Liver (tissue), 9 donors: Measurements from ENCODE around the gene FLNB. TPM values are rescaled to one million over a fixed set of nuclear protein-coding genes. Genes with fewer than 3 reads are reported as not detected.

Source experiments
- DNase-seq: peaks from one replicate; pipeline ENCODE4 v3.0.0-alpha.2; 2017; ENCODE audit warnings: low spot score
- H3K27ac ChIP-seq, 2 donors: one replicate each; pipeline ENCODE4 v1.7.0; 2013; ENCODE audit warnings: inconsistent platforms in 2 of 2, low read length in 2 of 2, control low read depth in 1 of 2, low read depth in 1 of 2, mild to moderate bottlenecking in 1 of 2
- H3K27me3 ChIP-seq, 4 donors: one replicate each; pipeline versions ENCODE4 v1.6.1 to v1.7.0; 2013; ENCODE audit warnings: low read length in 3 of 4, inconsistent platforms in 1 of 4, mild to moderate bottlenecking in 1 of 4, moderate library complexity in 1 of 4; ENCODE audit not compliant: control insufficient read depth in 4 of 4, insufficient read depth in 4 of 4
- H3K36me3 ChIP-seq, 4 donors: one replicate each; pipeline versions ENCODE4 v1.6.1 to v1.7.0; 2013; ENCODE audit warnings: low read length in 3 of 4, mild to moderate bottlenecking in 3 of 4, low read depth in 1 of 4, moderate library complexity in 1 of 4; ENCODE audit not compliant: control insufficient read depth in 4 of 4, insufficient read depth in 3 of 4
- H3K4me1 ChIP-seq, 4 donors: one replicate each; pipeline versions ENCODE4 v1.6.1 to v1.7.0; 2013; ENCODE audit warnings: low read length in 3 of 4, mild to moderate bottlenecking in 3 of 4, moderate library complexity in 1 of 4; ENCODE audit not compliant: control insufficient read depth in 4 of 4, insufficient read depth in 4 of 4
- H3K4me3 ChIP-seq, 3 donors: one replicate each; pipeline versions ENCODE4 v1.6.1 to v1.7.0; 2013; ENCODE audit warnings: low read length in 3 of 3, control low read depth in 1 of 3, low read depth in 1 of 3, mild to moderate bottlenecking in 1 of 3
- H3K9ac ChIP-seq, 2 donors: one replicate each; pipeline ENCODE4 v1.7.0; 2013; ENCODE audit warnings: low read length in 2 of 2, mild to moderate bottlenecking in 2 of 2, moderate library complexity in 2 of 2, control low read depth in 1 of 2, low read depth in 1 of 2
- H3K9me3 ChIP-seq, 4 donors: one replicate each; pipeline versions ENCODE4 v1.6.1 to v1.7.0; 2013; ENCODE audit warnings: low read length in 3 of 4; ENCODE audit not compliant: control insufficient read depth in 4 of 4
- CTCF ChIP-seq: fragments of 150-350 bp; IDR thresholded peaks from 2 replicates; pipeline ENCODE4 v1.5.1; 2017; ENCODE audit warnings: improper control_type of control experiment, low read depth, low read length; ENCODE audit not compliant: missing input control
- EGR1 ChIP-seq, 2 donors: IDR thresholded peaks; 2 replicates each; pipeline ENCODE4 v1.6.1; 2016 to 2018; ENCODE audit warnings: antibody characterized with exemption in 2 of 2, low read depth in 2 of 2
- FOXA2 ChIP-seq: IDR thresholded peaks from 2 replicates; pipeline ENCODE4 v1.6.1; 2016; ENCODE audit warnings: antibody characterized with exemption
- GABPA ChIP-seq, 2 donors: IDR thresholded peaks in 1 of 2; conservative IDR thresholded peaks in 1 of 2; 2 replicates each; pipeline ENCODE4 v1.6.1; 2016; ENCODE audit warnings: antibody characterized with exemption in 2 of 2, mild to moderate bottlenecking in 1 of 2, moderate library complexity in 1 of 2
- HNF4G ChIP-seq: IDR thresholded peaks from 2 replicates; pipeline ENCODE4 v1.6.1; 2016; ENCODE audit warnings: antibody characterized with exemption
- JUND ChIP-seq, 2 donors: IDR thresholded peaks; 2 replicates each; pipeline ENCODE4 v1.6.1; 2016; ENCODE audit warnings: antibody characterized with exemption in 2 of 2
- MAX ChIP-seq: IDR thresholded peaks from 2 replicates; pipeline ENCODE4 v1.6.1; 2016; ENCODE audit warnings: antibody characterized with exemption
- RAD21 ChIP-seq, 2 donors: IDR thresholded peaks; 2 replicates each; pipeline ENCODE4 v1.6.1; 2016; ENCODE audit warnings: antibody characterized with exemption in 2 of 2, mild to moderate bottlenecking in 2 of 2
- RXRA ChIP-seq, 2 donors: IDR thresholded peaks; 2 replicates each; pipeline ENCODE4 v1.6.1; 2017 to 2018; ENCODE audit warnings: antibody characterized with exemption in 2 of 2, mild to moderate bottlenecking in 1 of 2
- SP1 ChIP-seq: IDR thresholded peaks from 2 replicates; pipeline ENCODE4 v1.6.1; 2018; ENCODE audit warnings: antibody characterized with exemption, mild to moderate bottlenecking
- TAF1 ChIP-seq: conservative IDR thresholded peaks from 2 replicates; pipeline ENCODE4 v1.6.1; 2016; ENCODE audit warnings: antibody characterized with exemption, mild to moderate bottlenecking
- YY1 ChIP-seq: IDR thresholded peaks from 2 replicates; pipeline ENCODE4 v1.6.1; 2016; ENCODE audit warnings: antibody characterized with exemption, mild to moderate bottlenecking
- WGBS: extraction: QIAGEN DNeasy Blood & Tissue Kit; methylation state at CpG from one replicate; pipeline ENCODE4 v1.1.7; 2013; 5-methylcytosine and 5-hydroxymethylcytosine counted together
- polyA plus RNA-seq, 2 donors: library from polyadenylated mRNA; stranded (reverse) in 1 of 2; unstranded in 1 of 2; fragments of 200-250 nt in 1 of 2; fragments of >200 nt in 1 of 2; fragmentation: Nextera tagmentation in 1 of 2; extraction: Ambion mirVana in 1 of 2; gene quantifications; one replicate each; pipeline versions ENCODE4 v1.2.1 to v1.2.3, GENCODE V29; 2013 to 2015
- total RNA-seq, 2 donors: library from RNA; depleted of rRNA; stranded (reverse); fragments of >200 nt; gene quantifications; one replicate each; pipeline ENCODE4 v1.2.3, GENCODE V29; 2014
- donor health status: healthy.
- donor health status: healthy.
- donor health status: healthy.
- donor health status: healthy.
- donor health status: healthy.

FLNB gene
- total and polyA plus RNA-seq, 4 donors: 22.9 to 124 (median 44.3) TPM

GRCh38 chr3:58064923-58065638 lies 56.9 kb downstream of the FLNB start:
- peaks cover 6 to 56% (median 42%) of the 10 kb centered on the region in 4 donors for H3K4me1 ChIP-seq
- no peaks in the 10 kb centered on the region for H3K9me3 ChIP-seq
- H3K4me3 ChIP-seq: no peak overlapping the region
- DNase-seq: no peak
- peak overlapping the region in 1 of 2 donors; percentile 36 for H3K27ac ChIP-seq
- H3K27me3 ChIP-seq: no peaks in the 10 kb centered on the region
- WGBS: 96% methylated on average over 10 of the region's 10 CpGs
- TF ChIP-seq YY1: no peak
- no peak for TF ChIP-seq EGR1 (IDR thresholded peaks at IDR 0.05; ENCODE audit: low read depth in 2 of 2)
- TF ChIP-seq RXRA (IDR thresholded peaks at IDR 0.05): no peak
- no peak for TF ChIP-seq JUND (IDR thresholded peaks at IDR 0.05)
- TF ChIP-seq RAD21 (IDR thresholded peaks at IDR 0.05): no peak
- no peak for TF ChIP-seq CTCF
- TF ChIP-seq MAX: no peak
- TF ChIP-seq GABPA (IDR thresholded peaks at IDR 0.05 in 1 of 2, conservative IDR thresholded peaks at IDR 0.05 in 1 of 2): no peak
- H3K36me3 ChIP-seq: no peaks in the 10 kb centered on the region
- H3K9ac ChIP-seq: no peak overlapping the region

- DNase-seq: no peak
- Histone ChIP-seq H3K9ac (no peak overlapping the region), H3K27ac (peak overlapping the region; percentile 20 to 36), H3K36me3 (no peaks in the 10 kb centered on the region), H3K9me3 (no peaks in the 10 kb centered on the region), H3K4me1 (peaks cover 4 to 50% (median 38%) of the 10 kb centered on the region in 4 donors), H3K27me3 (no peaks in the 10 kb centered on the region), H3K4me3 (no peak overlapping the region)
- 61% methylated on average over 6 of the region's 6 CpGs for WGBS
- no peak for TF ChIP-seq GABPA (IDR thresholded peaks at IDR 0.05 in 1 of 2, conservative IDR thresholded peaks at IDR 0.05 in 1 of 2)
- no peak for TF ChIP-seq JUND (IDR thresholded peaks at IDR 0.05)
- no peak for TF ChIP-seq YY1
- TF ChIP-seq MAX: no peak
- no peak for TF ChIP-seq HNF4G
- TF ChIP-seq SP1: no peak
- TF ChIP-seq FOXA2: no peak
- no peak for TF ChIP-seq TAF1
- TF ChIP-seq RXRA (IDR thresholded peaks at IDR 0.05): no peak
Measured at GRCh38 chr3:58065700-58066167, 57.5 kb downstream of the FLNB start.

- peaks cover 6 to 48% (median 38%) of the 10 kb centered on the region in 4 donors for H3K4me1 ChIP-seq
- no peak overlapping the region for H3K9ac ChIP-seq
- no peaks in the 10 kb centered on the region for H3K36me3 ChIP-seq
- no peak overlapping the region for H3K4me3 ChIP-seq
- H3K27ac ChIP-seq: peak overlapping the region; percentile 14 to 25
- 35% methylated on average over 3 of the region's 3 CpGs for WGBS
- H3K27me3 ChIP-seq: no peaks in the 10 kb centered on the region
- no peak for DNase-seq
- TF ChIP-seq RXRA (IDR thresholded peaks at IDR 0.05) (peak in 1 of 2 donors; percentile 4), CTCF (no peak), YY1 (peak; percentile 62)
- H3K9me3 ChIP-seq: no peaks in the 10 kb centered on the region
Measured at GRCh38 chr3:58066842-58067241, 58.6 kb downstream of the FLNB start.
